GM10266 (cell line): ENCODE data around the gene SFRP5.

Experiments
- DNase-seq: peaks from one replicate; pipeline ENCODE4 v3.0.0; 2012; ENCODE audit errors: extremely low spot score
- TF ChIP-seq, protein P1 (sequence below): IDR thresholded peaks from 2 replicates; pipeline ENCODE4 v1.5.1; 2012; ENCODE audit warnings: mild to moderate bottlenecking, low read depth; ENCODE audit not compliant: control insufficient read depth, insufficient read depth; ENCODE audit errors: missing control alignments

SFRP5 gene

DNA sequence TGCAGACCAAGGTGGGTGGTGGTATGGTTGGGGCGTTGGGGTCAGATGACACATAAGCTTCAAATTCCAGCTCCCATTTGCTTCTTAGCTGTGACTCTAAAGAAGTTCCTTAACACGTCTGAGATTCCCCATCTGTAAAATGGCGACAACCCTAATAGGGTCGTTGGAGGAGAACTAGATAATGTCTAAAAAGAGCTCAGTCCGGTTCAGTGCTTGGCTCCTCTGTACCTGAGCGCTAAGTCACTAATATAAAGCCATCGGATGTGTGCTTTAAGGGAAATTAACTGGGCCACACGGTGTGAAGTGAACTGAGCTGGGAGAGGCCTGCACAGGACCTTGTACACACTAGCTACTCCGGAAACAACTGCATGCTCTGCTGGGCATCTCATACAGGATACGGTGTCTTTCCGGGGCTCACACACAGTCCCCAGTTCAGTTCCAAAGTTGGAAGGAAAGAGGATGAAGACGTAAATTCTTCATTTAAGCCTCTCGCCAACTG, 35.3 kb downstream of the SFRP5 start:
- DNase-seq, result no peak
- TF ChIP-seq, protein P1, sequence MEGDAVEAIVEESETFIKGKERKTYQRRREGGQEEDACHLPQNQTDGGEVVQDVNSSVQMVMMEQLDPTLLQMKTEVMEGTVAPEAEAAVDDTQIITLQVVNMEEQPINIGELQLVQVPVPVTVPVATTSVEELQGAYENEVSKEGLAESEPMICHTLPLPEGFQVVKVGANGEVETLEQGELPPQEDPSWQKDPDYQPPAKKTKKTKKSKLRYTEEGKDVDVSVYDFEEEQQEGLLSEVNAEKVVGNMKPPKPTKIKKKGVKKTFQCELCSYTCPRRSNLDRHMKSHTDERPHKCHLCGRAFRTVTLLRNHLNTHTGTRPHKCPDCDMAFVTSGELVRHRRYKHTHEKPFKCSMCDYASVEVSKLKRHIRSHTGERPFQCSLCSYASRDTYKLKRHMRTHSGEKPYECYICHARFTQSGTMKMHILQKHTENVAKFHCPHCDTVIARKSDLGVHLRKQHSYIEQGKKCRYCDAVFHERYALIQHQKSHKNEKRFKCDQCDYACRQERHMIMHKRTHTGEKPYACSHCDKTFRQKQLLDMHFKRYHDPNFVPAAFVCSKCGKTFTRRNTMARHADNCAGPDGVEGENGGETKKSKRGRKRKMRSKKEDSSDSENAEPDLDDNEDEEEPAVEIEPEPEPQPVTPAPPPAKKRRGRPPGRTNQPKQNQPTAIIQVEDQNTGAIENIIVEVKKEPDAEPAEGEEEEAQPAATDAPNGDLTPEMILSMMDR, result no peak

DNA sequence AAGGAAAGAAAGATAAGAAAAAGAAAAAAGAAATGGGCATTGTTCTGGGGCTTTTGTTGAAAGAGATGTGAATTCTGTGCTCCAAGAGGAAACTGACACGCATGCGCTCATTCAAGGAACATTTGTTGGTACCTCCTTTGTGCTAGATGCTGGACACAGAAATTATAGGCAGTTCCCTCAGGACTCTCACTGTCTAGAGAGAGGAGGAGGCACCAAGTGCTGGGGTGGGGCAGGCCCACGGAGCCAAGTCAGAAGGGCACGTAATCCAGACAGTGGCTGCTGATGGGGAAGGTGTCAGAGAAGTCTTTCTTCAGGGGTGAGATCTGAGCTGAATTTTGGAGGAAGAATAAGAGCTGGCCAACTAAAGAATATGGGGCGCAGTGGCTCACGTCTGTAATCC, 37.8 kb downstream of the SFRP5 start:
- DNase-seq, result no peak
- TF ChIP-seq, protein P1, result no peak

DNA sequence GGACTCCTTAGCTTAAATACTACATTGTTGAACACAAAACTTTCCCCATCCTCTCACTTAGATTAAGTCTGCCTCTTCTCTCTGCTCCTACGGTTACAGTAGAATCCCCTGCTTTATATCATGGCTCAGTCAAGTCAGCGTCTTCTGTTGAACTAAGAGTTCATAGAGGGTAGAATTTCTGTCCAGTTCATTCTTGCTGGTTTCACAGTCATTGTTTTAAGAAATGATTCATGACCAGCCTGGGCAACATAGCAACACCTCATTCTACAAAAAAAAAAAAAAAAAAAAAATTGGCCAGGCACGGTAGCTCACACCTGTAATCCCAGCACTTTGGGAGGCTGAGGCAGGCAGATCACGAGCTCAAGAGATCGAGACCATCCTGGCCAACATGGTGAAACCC, 38.5 kb downstream of the SFRP5 start:
- TF ChIP-seq, protein P1, result no peak
- DNase-seq, result no peak

DNA sequence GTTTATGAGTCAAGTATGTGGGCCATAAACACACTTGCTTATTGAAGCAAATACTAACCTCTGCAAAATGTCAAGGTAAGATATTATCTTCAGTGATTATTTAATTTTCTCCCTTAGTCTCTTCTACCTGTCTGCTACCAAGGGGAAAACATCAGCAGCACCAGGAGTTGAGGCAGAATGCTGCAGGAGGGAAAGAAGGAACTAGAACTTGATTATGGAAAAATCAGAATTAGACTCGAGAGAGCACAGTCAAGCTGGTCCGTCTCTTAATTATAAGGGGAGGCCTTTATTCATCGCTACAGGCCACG, 39.8 kb downstream of the SFRP5 start:
- no peak for DNase-seq
- TF ChIP-seq, protein P1, result no peak

DNA sequence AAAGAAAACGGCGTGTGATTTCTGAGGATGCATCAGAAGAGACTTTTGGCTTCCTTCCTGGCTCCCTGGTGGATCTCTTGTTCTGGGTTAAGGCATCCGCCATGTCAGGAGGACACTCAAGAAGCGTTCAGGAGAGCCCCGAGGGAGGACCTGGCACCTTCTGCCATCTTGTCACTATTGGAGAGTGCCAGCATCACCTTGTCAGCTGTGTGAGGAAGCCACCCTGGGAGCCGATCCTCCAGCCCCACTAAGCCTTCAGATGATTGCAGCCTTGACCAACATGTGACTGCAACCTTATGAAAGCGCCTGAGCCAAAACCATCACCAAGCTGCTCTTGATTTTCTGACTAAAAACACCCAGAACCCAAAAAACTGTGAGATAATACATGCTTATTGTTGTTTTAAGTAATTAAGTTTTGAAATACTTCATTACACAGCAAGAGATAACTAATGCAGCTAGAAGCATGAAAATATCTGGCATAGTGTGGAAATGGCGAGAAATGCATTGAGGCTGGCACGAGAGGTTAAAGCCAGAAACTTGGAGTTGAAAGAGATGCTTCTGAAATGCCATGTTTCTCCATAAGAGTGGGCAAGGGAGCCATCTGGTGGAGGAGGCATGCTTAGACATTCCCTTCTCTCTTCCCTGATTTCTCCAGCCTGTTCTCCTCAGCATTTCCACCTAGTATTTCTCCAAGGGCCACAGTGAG, 40.3 kb downstream of the SFRP5 start:
- peak; percentile 47 for DNase-seq
- TF ChIP-seq, protein P1, result peak; percentile 84

DNA sequence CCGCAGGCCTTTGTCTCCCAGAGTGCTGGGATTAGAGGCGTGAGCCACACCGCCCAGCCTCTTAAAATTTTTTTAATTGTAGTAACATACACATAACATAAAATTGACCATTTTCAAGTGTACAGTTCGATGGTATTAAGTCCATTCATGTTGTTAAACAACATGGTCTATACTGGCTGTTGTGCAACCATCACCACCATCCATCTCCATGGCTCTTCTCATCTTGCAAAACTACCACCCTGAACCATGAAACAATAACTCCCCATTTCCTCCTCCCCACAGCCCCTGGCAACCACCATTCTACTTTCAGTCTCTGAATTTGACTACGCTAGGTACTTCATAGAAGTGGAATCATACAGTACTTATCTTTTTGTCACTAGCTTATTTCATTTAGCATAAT, 42.8 kb downstream of the SFRP5 start:
- DNase-seq, result no peak
- TF ChIP-seq, protein P1, result no peak

DNA sequence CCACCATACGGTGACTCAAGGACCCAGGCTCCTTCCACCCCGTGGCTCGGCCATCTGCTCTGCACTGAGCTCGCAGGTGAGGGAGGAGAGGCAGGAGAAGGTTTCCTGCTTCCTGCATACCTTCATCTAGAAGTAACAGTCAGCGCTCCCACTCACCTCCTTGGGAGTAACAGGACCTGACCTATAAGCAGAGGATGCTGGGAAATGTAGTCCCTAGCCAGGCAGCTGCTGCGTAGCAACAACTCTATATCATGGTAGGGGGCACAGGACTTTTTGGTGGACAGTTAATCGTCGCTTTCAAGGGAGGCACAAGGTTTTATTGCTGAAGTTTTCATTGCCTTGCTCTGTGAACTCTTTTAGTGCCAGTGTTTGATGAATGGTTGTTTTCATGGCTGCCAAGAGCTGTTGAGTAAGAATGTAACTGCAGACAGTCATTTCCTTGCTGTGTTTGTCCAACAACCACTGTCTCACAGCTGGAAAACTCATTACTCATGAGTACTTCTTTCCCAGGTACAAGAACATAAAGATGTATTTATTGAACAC, 45.1 kb downstream of the SFRP5 start:
- no peak for DNase-seq
- TF ChIP-seq, protein P1, result no peak
